ENCODE data around the gene PLP1. TPM values are rescaled to one million over a fixed set of nuclear protein-coding genes. Genes with fewer than 3 reads are reported as not detected.

PLP1 gene
- total RNA-seq, 3 donors from 2014 or later = 3.7 to 65.0 (median 4.9) TPM

- intact Hi-C loops (cut with DNase I, micrococcal nuclease) = no loop called here
These were observed 16.4 kb downstream of the PLP1 start for GRCh38 chrX:103792916-103793544.

DNA sequence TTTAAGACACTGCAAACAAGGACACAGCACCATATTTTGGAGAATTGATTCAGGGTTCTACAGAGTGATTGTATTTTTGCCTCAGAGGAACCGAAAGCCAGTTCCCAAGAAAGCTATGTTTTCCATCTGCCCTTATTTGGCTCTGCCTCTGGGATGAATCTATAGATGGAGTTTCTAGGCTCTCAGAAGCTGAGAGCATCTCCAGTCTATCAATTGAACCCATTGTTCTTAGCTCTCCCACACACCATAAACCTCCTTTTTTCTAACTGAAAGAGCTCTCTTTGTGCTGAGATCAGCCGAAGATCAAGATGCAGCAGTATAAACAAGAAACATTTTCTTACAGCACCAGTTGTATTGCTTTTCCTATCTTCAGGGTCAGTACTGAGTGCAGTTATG, 16.9 kb downstream of the PLP1 start:
- no peaks in the 10 kb centered on the region for H3K9me3 ChIP-seq
- DNase-seq (no peak), ATAC-seq (no peak)
- TF ChIP-seq, protein P1, sequence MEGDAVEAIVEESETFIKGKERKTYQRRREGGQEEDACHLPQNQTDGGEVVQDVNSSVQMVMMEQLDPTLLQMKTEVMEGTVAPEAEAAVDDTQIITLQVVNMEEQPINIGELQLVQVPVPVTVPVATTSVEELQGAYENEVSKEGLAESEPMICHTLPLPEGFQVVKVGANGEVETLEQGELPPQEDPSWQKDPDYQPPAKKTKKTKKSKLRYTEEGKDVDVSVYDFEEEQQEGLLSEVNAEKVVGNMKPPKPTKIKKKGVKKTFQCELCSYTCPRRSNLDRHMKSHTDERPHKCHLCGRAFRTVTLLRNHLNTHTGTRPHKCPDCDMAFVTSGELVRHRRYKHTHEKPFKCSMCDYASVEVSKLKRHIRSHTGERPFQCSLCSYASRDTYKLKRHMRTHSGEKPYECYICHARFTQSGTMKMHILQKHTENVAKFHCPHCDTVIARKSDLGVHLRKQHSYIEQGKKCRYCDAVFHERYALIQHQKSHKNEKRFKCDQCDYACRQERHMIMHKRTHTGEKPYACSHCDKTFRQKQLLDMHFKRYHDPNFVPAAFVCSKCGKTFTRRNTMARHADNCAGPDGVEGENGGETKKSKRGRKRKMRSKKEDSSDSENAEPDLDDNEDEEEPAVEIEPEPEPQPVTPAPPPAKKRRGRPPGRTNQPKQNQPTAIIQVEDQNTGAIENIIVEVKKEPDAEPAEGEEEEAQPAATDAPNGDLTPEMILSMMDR (IDR thresholded peaks at IDR 0.05) = no peak
- no peaks in the 10 kb centered on the region for H3K36me3 ChIP-seq (ENCODE audit: low read depth)
- no peak overlapping the region for H3K4me3 ChIP-seq
- intact Hi-C loops (cut with DNase I, micrococcal nuclease) = no loop called here
- H3K4me1 ChIP-seq (ENCODE audit: low read depth) = no peaks in the 10 kb centered on the region

More at GRCh38 chrX:103792916-103793544, 16.4 kb downstream of the PLP1 start:
- ATAC-seq = no peak
- Histone ChIP-seq H3K9me3 (no peaks in the 10 kb centered on the region), H3K36me3 (ENCODE audit: low read depth) (no peaks in the 10 kb centered on the region), H3K4me1 (ENCODE audit: low read depth) (no peaks in the 10 kb centered on the region), H3K4me3 (no peak overlapping the region)
- DNase-seq = no peak
- TF ChIP-seq, protein P1 (IDR thresholded peaks at IDR 0.05) = no peak

DNA sequence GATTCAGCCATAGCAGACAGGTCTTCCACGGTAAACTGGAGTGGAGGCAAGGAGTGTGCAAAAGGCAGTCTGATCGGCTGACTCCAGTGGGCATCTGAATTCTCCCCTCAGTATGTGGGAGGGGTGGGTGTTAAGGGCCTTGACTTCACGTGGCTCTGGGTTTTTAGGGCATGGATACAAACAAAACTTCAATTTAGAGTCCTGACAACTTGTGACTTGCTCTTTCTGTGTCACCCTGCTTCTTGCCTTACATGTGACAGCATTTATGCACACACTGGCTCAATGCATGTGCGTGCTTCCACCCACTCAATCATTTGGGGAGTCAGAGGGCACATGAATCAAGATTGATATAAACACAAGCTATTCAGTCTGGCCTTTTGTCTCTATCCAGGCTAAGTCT, 17.5 kb downstream of the PLP1 start:
- H3K9me3 ChIP-seq = no peaks in the 10 kb centered on the region
- DNase-seq = no peak
- no peak overlapping the region for H3K4me3 ChIP-seq
- H3K36me3 ChIP-seq (ENCODE audit: low read depth) = no peaks in the 10 kb centered on the region
- intact Hi-C loops (cut with DNase I, micrococcal nuclease) = no loop called here
- no peaks in the 10 kb centered on the region for H3K4me1 ChIP-seq (ENCODE audit: low read depth)
- TF ChIP-seq, protein P1 (IDR thresholded peaks at IDR 0.05) = no peak
- no peak for ATAC-seq

GRCh38 chrX:103797691-103798090, 21.1 kb downstream of the PLP1 start:
- TF ChIP-seq, protein P1 (IDR thresholded peaks at IDR 0.05) = no peak
- DNase-seq (no peak), ATAC-seq (no peak)
- Histone ChIP-seq H3K4me3 (no peak overlapping the region), H3K9me3 (no peaks in the 10 kb centered on the region), H3K36me3 (ENCODE audit: low read depth) (no peaks in the 10 kb centered on the region), H3K4me1 (ENCODE audit: low read depth) (no peaks in the 10 kb centered on the region)
- intact Hi-C loops (cut with DNase I, micrococcal nuclease) = no loop called here

- DNase-seq (no peak), ATAC-seq (no peak)
- H3K4me1 ChIP-seq (ENCODE audit: low read depth) = no peaks in the 10 kb centered on the region
- TF ChIP-seq, protein P1 (IDR thresholded peaks at IDR 0.05) = no peak
- no peaks in the 10 kb centered on the region for H3K36me3 ChIP-seq (ENCODE audit: low read depth)
- H3K9me3 ChIP-seq = no peaks in the 10 kb centered on the region
- intact Hi-C loops (cut with DNase I, micrococcal nuclease) = no loop called here
- H3K4me3 ChIP-seq = no peak overlapping the region
These were observed 23.7 kb downstream of the PLP1 start for GRCh38 chrX:103800318-103800717.

DNA sequence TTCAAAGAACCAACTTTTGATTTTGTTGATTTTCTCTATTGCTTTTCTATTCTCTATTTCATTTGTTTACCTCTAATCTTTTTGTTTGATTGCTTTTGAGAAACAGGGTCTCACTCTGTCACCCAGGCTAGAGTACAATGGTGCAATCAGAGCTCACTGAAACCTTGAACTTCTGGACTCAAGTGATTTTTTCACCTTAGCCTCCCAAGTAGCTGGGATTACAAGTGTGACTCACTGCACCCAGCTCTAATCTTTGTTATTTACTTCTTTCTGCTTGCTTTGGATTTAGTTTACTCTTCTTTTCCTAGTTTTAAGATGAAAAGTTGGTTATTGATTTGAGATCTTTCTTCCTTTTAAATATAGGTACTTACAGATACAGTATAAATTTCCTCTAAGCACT, 29.2 kb downstream of the PLP1 start:
- Histone ChIP-seq H3K4me1 (ENCODE audit: low read depth) (no peaks in the 10 kb centered on the region), H3K9me3 (no peaks in the 10 kb centered on the region), H3K36me3 (ENCODE audit: low read depth) (no peaks in the 10 kb centered on the region), H3K4me3 (no peak overlapping the region)
- intact Hi-C loops (cut with DNase I, micrococcal nuclease) = no loop called here
- ATAC-seq = no peak
- TF ChIP-seq, protein P1 (IDR thresholded peaks at IDR 0.05) = no peak
- no peak for DNase-seq
